HepG2 (cell line): ENCODE measurements around the gene OR2L8. TPM values are rescaled to one million over a fixed set of nuclear protein-coding genes. Genes with fewer than 3 reads are reported as not detected.

Experiments
- ATAC-seq: fragments of 200-7000 bp; cut with Tn5 transposase; 3 replicates; pipeline ENCODE4 v1.9.1; 2020; ENCODE audit warnings: mild to moderate bottlenecking, moderate library complexity
- BruUV-seq: library from RNA; stranded (reverse); fragments of 400-500 nt; replicated peaks from 2 replicates; lab custom pipeline; 2021; lab: Mats Ljungman, UMichigan
- CTCF ChIA-PET: fragments of 300-600 bp; formaldehyde crosslinking; extraction: SDS; loops from one replicate; lab custom pipeline; 2021; ENCODE audit warnings: low total read pairs, inconsistent platforms, low intra/inter-chr PET ratio; lab: Yijun Ruan, JAX
- POLR2A ChIA-PET: fragments of 350-600 bp; sonication (Branson Sonifier 250); formaldehyde crosslinking; loops from one replicate; lab custom pipeline; 2020; ENCODE audit warnings: antibody characterized with exemption, inconsistent platforms; lab: Yijun Ruan, JAX
- DNase-seq: peaks from one replicate; pipeline ENCODE4 v3.0.0-alpha.2; 2015; ENCODE audit warnings: low spot score
- FAIRE-seq: peaks from 3 replicates; lab custom pipeline; 2011; peaks lifted over from hg19 to GRCh38; lab: Jason Lieb, UNC
- H2AFZ ChIP-seq: one replicate; pipeline ENCODE4 v1.6.1; 2011; ENCODE audit warnings: low read length, inconsistent platforms
- H3K27ac ChIP-seq: fragments of 300-600 bp; 3 replicates; pipeline ENCODE4 v1.8.0; 2011; ENCODE audit warnings: mixed run types, mild to moderate bottlenecking, mixed read lengths, low read length, inconsistent platforms; ENCODE audit not compliant: insufficient read depth; ENCODE audit errors: extremely low read length
- H3K27me3 ChIP-seq, 2 experiments: fragments of 200-600 bp in 1 of 2; 2 replicates in 1 of 2; 3 replicates in 1 of 2; pipeline versions ENCODE4 v1.6.0 to v1.8.0; 2011; ENCODE audit warnings: low read length in 2 of 2, mild to moderate bottlenecking in 2 of 2, moderate library complexity in 2 of 2, inconsistent platforms in 1 of 2; ENCODE audit not compliant: insufficient read depth in 2 of 2, control insufficient read depth in 1 of 2
- H3K36me3 ChIP-seq, 2 experiments: fragments of 200-600 bp in 1 of 2; replicated peaks in 1 of 2; 2 replicates in 1 of 2; 3 replicates in 1 of 2; pipeline versions ENCODE4 v1.5.1 to v1.8.0; 2011; ENCODE audit warnings: low read length in 2 of 2, inconsistent platforms in 1 of 2; ENCODE audit not compliant: insufficient read depth in 2 of 2, control insufficient read depth in 1 of 2
- H3K4me1 ChIP-seq: 2 replicates; pipeline ENCODE4 v1.5.1; 2012; ENCODE audit warnings: low read length, inconsistent platforms; ENCODE audit not compliant: insufficient read depth
- H3K4me2 ChIP-seq: 2 replicates; pipeline ENCODE4 v1.6.0; 2011; ENCODE audit warnings: low read depth, low read length, inconsistent platforms
- H3K4me3 ChIP-seq, 3 experiments: fragments of 200-600 bp in 1 of 3; sonication (generic), shearing (Covaris generic) in 1 of 3; replicated peaks in 1 of 3; 2 replicates each; pipeline ENCODE4 v1.5.1; 2011 to 2016; ENCODE audit warnings: low read length in 3 of 3, inconsistent platforms in 2 of 3, low read depth in 2 of 3, mild to moderate bottlenecking in 2 of 3, control low read depth in 1 of 3, mixed read lengths in 1 of 3; ENCODE audit not compliant: insufficient read depth in 1 of 3
- H3K79me2 ChIP-seq: one replicate; pipeline ENCODE4 v1.6.1; 2011; ENCODE audit warnings: low read length, inconsistent platforms; ENCODE audit not compliant: insufficient read depth
- H3K9ac ChIP-seq: 2 replicates; pipeline ENCODE4 v1.6.0; 2011; ENCODE audit warnings: mild to moderate bottlenecking, low read depth, low read length, inconsistent platforms; ENCODE audit not compliant: insufficient read depth
- H3K9me3 ChIP-seq: 2 replicates; pipeline ENCODE4 v1.5.1; 2012; ENCODE audit warnings: mild to moderate bottlenecking, low read length
- H4K20me1 ChIP-seq: 2 replicates; pipeline ENCODE4 v1.6.0; 2011; ENCODE audit warnings: inconsistent platforms, mild to moderate bottlenecking, low read length, moderate library complexity; ENCODE audit not compliant: insufficient read depth
- CENPX ChIP-seq: sonication (generic); formaldehyde crosslinking; IDR thresholded peaks from 2 replicates; pipeline ENCODE4 v1.9.0; 2021; ENCODE audit warnings: mild to moderate bottlenecking, missing genetic modification reagents, moderate library complexity
- GFI1 ChIP-seq: sonication (generic); formaldehyde crosslinking; IDR thresholded peaks from 2 replicates; pipeline ENCODE4 v1.5.0; 2020; ENCODE audit warnings: missing genetic modification reagents, mild to moderate bottlenecking, borderline replicate concordance
- HMGA1 ChIP-seq: sonication (generic); formaldehyde crosslinking; conservative IDR thresholded peaks from 2 replicates; pipeline ENCODE4 v1.4.0; 2020; ENCODE audit warnings: missing genetic modification reagents
- HNRNPLL ChIP-seq: fragments of 200-400 bp; formaldehyde crosslinking; IDR thresholded peaks from 2 replicates; pipeline ENCODE4 v1.6.1; 2017; ENCODE audit warnings: mild to moderate bottlenecking, low read depth, low read length; ENCODE audit not compliant: poor library complexity, severe bottlenecking
- MAX ChIP-seq: IDR thresholded peaks from 2 replicates; pipeline ENCODE4 v1.6.1; 2012; ENCODE audit warnings: inconsistent platforms
- MED13 ChIP-seq: sonication (generic); formaldehyde crosslinking; IDR thresholded peaks from 2 replicates; pipeline ENCODE4 v1.5.0; 2020; ENCODE audit warnings: missing genetic modification reagents
- MIER3 ChIP-seq: IDR thresholded peaks from 2 replicates; pipeline ENCODE4 v1.6.1; 2016; ENCODE audit warnings: missing compliant biosample characterization, borderline replicate concordance
- PLRG1 ChIP-seq: fragments of 450-650 bp; conservative IDR thresholded peaks from 2 replicates; pipeline ENCODE4 v1.6.1; 2016
- PRDM10 ChIP-seq: sonication (generic); formaldehyde crosslinking; IDR thresholded peaks from 2 replicates; pipeline ENCODE4 v1.4.0; 2020; ENCODE audit warnings: low read depth, missing genetic modification reagents
- SUZ12 ChIP-seq: fragments of 150-350 bp; IDR thresholded peaks from 2 replicates; pipeline ENCODE4 v1.6.1; 2014; ENCODE audit warnings: low read depth, low read length
- ZNF225 ChIP-seq: sonication (generic); formaldehyde crosslinking; IDR thresholded peaks from 2 replicates; pipeline ENCODE4 v1.4.0; 2020; ENCODE audit warnings: mild to moderate bottlenecking, missing genetic modification reagents
- ZNF737 ChIP-seq: sonication (generic); formaldehyde crosslinking; IDR thresholded peaks from 2 replicates; pipeline ENCODE4 v1.5.0; 2020; ENCODE audit warnings: missing genetic modification reagents, mild to moderate bottlenecking, borderline replicate concordance
- ZNF75D ChIP-seq: sonication (generic); formaldehyde crosslinking; IDR thresholded peaks from 2 replicates; pipeline ENCODE4 v1.8.1; 2023; ENCODE audit warnings: missing genetic modification reagents, mild to moderate bottlenecking, borderline replicate concordance
- WGBS: methylation state at CpG from one replicate; pipeline ENCODE4 v1.1.6; 2017; ENCODE audit warnings: low lambda C conversion rate; 5-methylcytosine and 5-hydroxymethylcytosine counted together
- in situ Hi-C: cut with HindIII; loops from 2 replicates; pipeline ENCODE4 v1.10.0; 2017; ENCODE audit warnings: low pct_unique_long_range_greater_than_20kb; ENCODE audit not compliant: extremely low pct_ligation_motif_present
- intact Hi-C: fragments of 100-400 bp; cut with micrococcal nuclease; formaldehyde crosslinking; loops from one replicate; pipeline ENCODE4 v1.10.0; 2022; ENCODE audit not compliant: unreplicated experiment
- polyA plus RNA-seq, 8 experiments: library from polyadenylated mRNA; depleted of rRNA in 3 of 8; stranded (reverse) in 7 of 8; unstranded in 1 of 8; fragments of >200 nt; fragmentation: Illumina TruSeq in 4 of 8; extraction: Trizol in 4 of 8; gene quantifications; 2 replicates each; pipeline versions ENCODE4 v1.2.1 to v1.2.3, GENCODE V29; 2011 to 2016; ENCODE audit warnings: low read depth in 4 of 8, missing spikeins in 1 of 8, mixed read lengths in 1 of 8; ENCODE audit not compliant: insufficient read depth in 1 of 8
- total RNA-seq, 5 experiments: library from RNA; depleted of rRNA; stranded (reverse); fragments of >200 nt; fragmentation: Illumina TruSeq; extraction: Trizol; gene quantifications; 2 replicates each; pipeline ENCODE4 v1.2.3, GENCODE V29; 2016; ENCODE audit warnings: low read depth in 1 of 5

The OR2L8 gene
- total and polyA plus RNA-seq, 2 of the 13 experiments (the other 11 are each of a cell fraction or from before 2014, with no cell fraction given), result not detected

GRCh38 chr1:247966532-247967204, 18.0 kb downstream of the OR2L8 start (continued):
- TF ChIP-seq PLRG1, result no peak

GRCh38 chr1:247992986-247993385, 44.3 kb downstream of the OR2L8 start:
- Histone ChIP-seq H3K27ac (no peak overlapping the region), H4K20me1 (no peaks in the 10 kb centered on the region), H3K36me3 (no peaks in the 10 kb centered on the region), H3K79me2 (no peaks in the 10 kb centered on the region), H2AFZ (no peak overlapping the region), H3K4me3 (no peak overlapping the region), H3K4me2 (no peak overlapping the region), H3K27me3 (no peaks in the 10 kb centered on the region), H3K9me3 (peaks cover 78% of the 10 kb centered on the region), H3K4me1 (no peaks in the 10 kb centered on the region), H3K9ac (no peak overlapping the region)
- ChIA-PET CTCF (no interaction called here), POLR2A (no interaction called here)
- WGBS, result 2% methylated on average over 2 of the region's 2 CpGs
- DNase-seq (no peak), ATAC-seq (no peak), FAIRE-seq (no peak)
- in situ Hi-C loops, result no loop called here
- TF ChIP-seq SUZ12, result no peak
- no peak for TF ChIP-seq ZNF737 (CRISPR knock-in tag)
- TF ChIP-seq ZNF75D (CRISPR knock-in tag), result no peak
- no peak for TF ChIP-seq ZNF225
- TF ChIP-seq HMGA1 (CRISPR knock-in tag), result no peak
- no peak for TF ChIP-seq MED13
- intact Hi-C loops, result no loop called here
- BruUV-seq, result no TSS peak

GRCh38 chr1:247998811-247999210, 50.2 kb downstream of the OR2L8 start:
- no peaks in the 10 kb centered on the region for H3K27me3 ChIP-seq
- no peaks in the 10 kb centered on the region for H3K36me3 ChIP-seq
- H3K4me3 ChIP-seq, result no peak overlapping the region
- H3K9ac ChIP-seq, result no peak overlapping the region
- no TSS peak for BruUV-seq
- ATAC-seq, result no peak
- FAIRE-seq, result no peak
- intact Hi-C loops (no loop called here), in situ Hi-C loops (no loop called here)
- ChIA-PET POLR2A (no interaction called here), CTCF (no interaction called here)
- no peaks in the 10 kb centered on the region for H4K20me1 ChIP-seq
- under 1% methylated on average over 2 of the region's 2 CpGs for WGBS
- no peak overlapping the region for H3K27ac ChIP-seq
- H3K79me2 ChIP-seq, result no peaks in the 10 kb centered on the region
- no peak overlapping the region for H3K4me2 ChIP-seq
- peaks cover 78% of the 10 kb centered on the region for H3K9me3 ChIP-seq
- no peak for DNase-seq
- no peaks in the 10 kb centered on the region for H3K4me1 ChIP-seq
- no peak overlapping the region for H2AFZ ChIP-seq
- TF ChIP-seq CENPX (CRISPR knock-in tag) (no peak), MAX (no peak), PRDM10 (CRISPR knock-in tag) (no peak), HNRNPLL (no peak), MIER3 (CRISPR knock-in tag) (no peak), GFI1 (no peak)
